Brain microvascular endothelial cell (primary cell): ENCODE data around the gene SPAG8.

Experiments
- DNase-seq: peaks from one replicate; pipeline ENCODE4 v3.0.0-alpha.2; 2020
- H3K27ac ChIP-seq: fragments of 250-450 bp; sonication (Bioruptor Pico); 2 replicates; pipeline ENCODE4 v1.5.1; 2020; ENCODE audit warnings: mild to moderate bottlenecking, moderate library complexity
- H3K27me3 ChIP-seq: fragments of 250-450 bp; sonication (Bioruptor Pico); replicated peaks from 2 replicates; pipeline ENCODE4 v1.5.1; 2020; ENCODE audit warnings: mild to moderate bottlenecking
- H3K36me3 ChIP-seq: fragments of 250-450 bp; sonication (Bioruptor Pico); replicated peaks from 2 replicates; pipeline ENCODE4 v1.5.1; 2020; ENCODE audit warnings: mild to moderate bottlenecking
- H3K4me3 ChIP-seq: 2 replicates; pipeline ENCODE4 v1.5.1; 2011; ENCODE audit warnings: low read depth, mild to moderate bottlenecking, control low read depth, low read length, moderate library complexity
- CTCF ChIP-seq: IDR thresholded peaks from 2 replicates; pipeline ENCODE4 v1.5.1; 2011; ENCODE audit warnings: low read depth, mild to moderate bottlenecking, moderate library complexity, low read length, control low read depth, inconsistent platforms; ENCODE audit errors: missing control alignments
- in situ Hi-C: cut with HindIII; loops from 2 replicates; pipeline ENCODE4 v1.10.0; 2017; ENCODE audit warnings: low sequenced_read_pairs, low pct_ligation_motif_present

SPAG8 gene

GRCh38 chr9:35763181-35763580, 48.9 kb downstream of the SPAG8 start:
- no peak for DNase-seq
- Histone ChIP-seq H3K4me3 (no peak overlapping the region), H3K27ac (no peak overlapping the region), H3K27me3 (no peaks in the 10 kb centered on the region), H3K36me3 (no peaks in the 10 kb centered on the region)
- no peak for TF ChIP-seq CTCF
- in situ Hi-C loops = no loop called here

- Histone ChIP-seq H3K36me3 (no peaks in the 10 kb centered on the region), H3K4me3 (no peak overlapping the region), H3K27me3 (no peaks in the 10 kb centered on the region), H3K27ac (no peak overlapping the region)
- no peak for TF ChIP-seq CTCF
- peak; percentile 86 for DNase-seq
- in situ Hi-C loops = no loop called here
Measured at GRCh38 chr9:35760651-35761050, 51.4 kb downstream of the SPAG8 start.

GRCh38 chr9:35759795-35760194, 52.3 kb downstream of the SPAG8 start:
- H3K4me3 ChIP-seq = no peak overlapping the region
- in situ Hi-C loops = no loop called here
- no peaks in the 10 kb centered on the region for H3K27me3 ChIP-seq
- no peaks in the 10 kb centered on the region for H3K36me3 ChIP-seq
- TF ChIP-seq CTCF = no peak
- DNase-seq = no peak
- H3K27ac ChIP-seq = no peak overlapping the region
